Activated CD4-positive, alpha-beta T cell treated with anti-CD3 and anti-CD28 coated beads, Interleukin-2, amount 50 U/mL, for 4 hours (primary cell): ENCODE measurements around the gene NFAM1.
A peak's percentile ranks its signal among the peaks of the same experiment; 100 is the strongest.

Experiments used
- DNase-seq, 2 experiments: peaks; one replicate each; pipeline ENCODE4 v3.0.0-alpha.2; 2020

The NFAM1 gene

GRCh38 chr22:42380769-42381551, 51.2 kb downstream of the NFAM1 start:
- DNase-seq, result no peak

- DNase-seq, result no peak
Measured at GRCh38 chr22:42379966-42380537, 52.2 kb downstream of the NFAM1 start.

- DNase-seq, result no peak
Measured at GRCh38 chr22:42376711-42377554, 55.3 kb downstream of the NFAM1 start.

- no peak for DNase-seq
Measured at GRCh38 chr22:42375982-42376381, 56.2 kb downstream of the NFAM1 start.

GRCh38 chr22:42372976-42373375, 59.2 kb downstream of the NFAM1 start:
- no peak for DNase-seq

- no peak for DNase-seq
Measured at GRCh38 chr22:42371501-42371900, 60.7 kb downstream of the NFAM1 start.

GRCh38 chr22:42371099-42371498, 61.1 kb downstream of the NFAM1 start:
- DNase-seq, result no peak

- DNase-seq, result peak; percentile 71 to 77
Measured at GRCh38 chr22:42369250-42370041, 62.8 kb downstream of the NFAM1 start.

- DNase-seq, result peak in 1 of 2 experiments; percentile 19
Measured at GRCh38 chr22:42368379-42369249, 63.6 kb downstream of the NFAM1 start.

GRCh38 chr22:42367980-42368378, 64.2 kb downstream of the NFAM1 start:
- no peak for DNase-seq

- no peak for DNase-seq
Measured at GRCh38 chr22:42366806-42367581, 65.2 kb downstream of the NFAM1 start.

- DNase-seq, result no peak
Measured at GRCh38 chr22:42365942-42366695, 66.1 kb downstream of the NFAM1 start.

GRCh38 chr22:42365111-42365865, 66.9 kb downstream of the NFAM1 start:
- DNase-seq, result no peak

- DNase-seq, result no peak
Measured at GRCh38 chr22:42364604-42365110, 67.5 kb downstream of the NFAM1 start.

GRCh38 chr22:42363892-42364291, 68.3 kb downstream of the NFAM1 start:
- no peak for DNase-seq

GRCh38 chr22:42361523-42361922, 70.7 kb downstream of the NFAM1 start:
- no peak for DNase-seq

GRCh38 chr22:42360348-42360747, 71.9 kb downstream of the NFAM1 start:
- no peak for DNase-seq

GRCh38 chr22:42358643-42359558, 73.3 kb downstream of the NFAM1 start:
- DNase-seq, result no peak
